Spleen (tissue), 7 donors: Measurements from ENCODE around the gene ELP2.

Experiments used
- CTCF ChIP-seq, 11 experiments: fragments of 200-600 bp in 7 of 11; fragments of 450-650 bp in 4 of 11; sonication (generic) in 4 of 11; IDR thresholded peaks in 8 of 11; conservative IDR thresholded peaks in 3 of 11; 1 replicate in 7 of 11; 2 replicates in 4 of 11; pipeline versions ENCODE4 v1.4.0 to v1.8.0; 2016 to 2021; ENCODE audit warnings: antibody characterized with exemption in 11 of 11, inconsistent platforms in 4 of 11, mild to moderate bottlenecking in 1 of 11
- POLR2A ChIP-seq, 3 donors: fragments of 450-650 bp; IDR thresholded peaks; one replicate each; pipeline ENCODE4 v1.5.1; 2017; ENCODE audit warnings: antibody characterized with exemption in 3 of 3, mild to moderate bottlenecking in 1 of 3
- POLR2AphosphoS5 ChIP-seq, 3 donors: sonication (generic); formaldehyde crosslinking; IDR thresholded peaks; one replicate each; pipeline ENCODE4 v1.5.1; 2017; ENCODE audit warnings: antibody characterized with exemption in 3 of 3
- donor health status: DM: no; HTN: no; CAD: no; lungs with moderate emphysema.
- donor health status: DM: no; HTN: no; CAD: no.
- donor health status: DM: no; HTN: no; CAD: no.

GRCh38 chr18:36201765-36202164 lies 72.1 kb downstream of the ELP2 start:
- no peak for TF ChIP-seq CTCF (IDR thresholded peaks at IDR 0.05 in 8 of 11, conservative IDR thresholded peaks at IDR 0.05 in 3 of 11)
- no peak for TF ChIP-seq POLR2A (IDR thresholded peaks at IDR 0.05)
- no peak for TF ChIP-seq POLR2AphosphoS5 (IDR thresholded peaks at IDR 0.05)
